OCI-LY1 (cell line): ENCODE data around the gene CCDC146.
"Not testable (repeated sequence)": the region's sequence is repeated elsewhere in the genome, so short reads cannot be mapped to it uniquely, and the experiment has no call there.

Source experiments
- H2AFZ ChIP-seq: fragments of 200-600 bp; sonication (generic), shearing (Covaris generic); 2 replicates; pipeline ENCODE4 v1.6.0; 2014; ENCODE audit warnings: antibody characterized with exemption, mild to moderate bottlenecking, low read length
- H3F3A ChIP-seq: fragments of 200-600 bp; sonication (generic), shearing (Covaris generic); 2 replicates; pipeline ENCODE4 v1.6.0; 2014; ENCODE audit warnings: mild to moderate bottlenecking, antibody characterized with exemption, low read length, moderate library complexity; ENCODE audit not compliant: insufficient read depth
- H3K27ac ChIP-seq: fragments of 200-600 bp; sonication (generic); 2 replicates; pipeline ENCODE4 v1.5.1; 2014; ENCODE audit warnings: low read length, mixed run types, mild to moderate bottlenecking, low read depth; ENCODE audit not compliant: poor library complexity, severe bottlenecking
- H3K27me3 ChIP-seq: fragments of 200-600 bp; sonication (generic); 2 replicates; pipeline ENCODE4 v1.6.0; 2014; ENCODE audit warnings: antibody characterized with exemption, mild to moderate bottlenecking, low read length, moderate library complexity; ENCODE audit not compliant: insufficient read depth
- H3K36me3 ChIP-seq: fragments of 200-600 bp; sonication (generic); 2 replicates; pipeline ENCODE4 v1.6.1; 2014; ENCODE audit warnings: mild to moderate bottlenecking, antibody characterized with exemption, low read length, moderate library complexity, mixed read lengths; ENCODE audit not compliant: insufficient read depth
- H3K4me1 ChIP-seq: fragments of 200-600 bp; sonication (generic); 2 replicates; pipeline ENCODE4 v1.5.1; 2014; ENCODE audit warnings: mild to moderate bottlenecking, low read length, moderate library complexity; ENCODE audit not compliant: insufficient read depth, severe bottlenecking
- H3K4me2 ChIP-seq: fragments of 200-600 bp; sonication (generic), shearing (Covaris generic); 2 replicates; pipeline ENCODE4 v1.6.1; 2014; ENCODE audit warnings: low read length
- H3K4me3 ChIP-seq: fragments of 200-600 bp; sonication (generic); 2 replicates; pipeline ENCODE4 v1.5.1; 2014; ENCODE audit warnings: low read length, low read depth, mild to moderate bottlenecking, mixed read lengths; ENCODE audit not compliant: poor library complexity, severe bottlenecking
- H3K79me2 ChIP-seq: fragments of 200-600 bp; shearing (Covaris generic); 2 replicates; pipeline ENCODE4 v1.6.1; 2016; ENCODE audit warnings: mixed run types, low read length, mixed read lengths; ENCODE audit not compliant: insufficient read depth
- H3K9ac ChIP-seq: fragments of 200-600 bp; sonication (generic), shearing (Covaris generic); 2 replicates; pipeline ENCODE4 v1.6.1; 2014; ENCODE audit warnings: mild to moderate bottlenecking, low read length, mixed read lengths
- H3K9me2 ChIP-seq: fragments of 200-600 bp; sonication (generic), shearing (Covaris generic); 2 replicates; pipeline ENCODE4 v1.6.1; 2014; ENCODE audit warnings: low read depth, mild to moderate bottlenecking, low read length, mixed read lengths
- H3K9me3 ChIP-seq: fragments of 200-600 bp; shearing (Covaris generic); 2 replicates; pipeline ENCODE4 v1.6.1; 2014; ENCODE audit warnings: low read length, mixed read lengths
- H4K20me1 ChIP-seq: fragments of 200-600 bp; sonication (generic), shearing (Covaris generic); 2 replicates; pipeline ENCODE4 v1.6.0; 2016; ENCODE audit warnings: mild to moderate bottlenecking, low read length; ENCODE audit not compliant: insufficient read depth
- CTCF ChIP-seq: fragments of 200-600 bp; sonication (generic), shearing (Covaris generic); IDR thresholded peaks from 2 replicates; pipeline ENCODE4 v1.5.1; 2017; ENCODE audit warnings: mild to moderate bottlenecking, antibody characterized with exemption, low read length, moderate library complexity, mixed read lengths

Gene CCDC146

GRCh38 chr7:77112719-77113306, 9.6 kb upstream of the CCDC146 start:
- TF ChIP-seq CTCF = peak; percentile 37; the same call in 1 of the 2 replicates
- H3K9me2 ChIP-seq = not testable (repeated sequence)

DNA sequence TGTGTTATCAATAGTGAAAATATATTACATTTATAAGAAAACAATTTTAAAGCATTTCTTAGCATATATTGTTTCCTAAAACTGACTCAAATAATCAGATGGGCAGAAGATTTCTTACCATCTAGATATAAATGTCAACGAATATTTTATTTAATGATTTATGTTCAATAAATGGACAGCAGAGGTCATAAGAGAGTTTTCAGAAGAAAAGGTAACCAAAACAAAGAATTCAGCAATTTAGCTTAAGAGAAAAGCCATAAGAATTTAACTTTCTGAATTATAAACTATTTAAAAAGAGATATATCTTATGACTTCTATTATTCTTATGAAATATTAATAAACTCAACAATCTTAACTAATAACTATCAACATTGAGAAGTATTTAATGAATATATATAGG, 3.1 kb downstream of the CCDC146 start:
- not testable (repeated sequence) for H3K36me3 ChIP-seq, H3K79me2 ChIP-seq, H3K4me2 ChIP-seq, H3F3A ChIP-seq, H3K9ac ChIP-seq, H2AFZ ChIP-seq, H3K9me3 ChIP-seq, H3K27ac ChIP-seq, H3K9me2 ChIP-seq, H3K4me3 ChIP-seq, H3K27me3 ChIP-seq, H4K20me1 ChIP-seq
- H3K4me1 ChIP-seq = peaks cover 23% of the 10 kb centered on the region

More at GRCh38 chr7:77112719-77113306, 9.6 kb upstream of the CCDC146 start:
- H3K9me3 ChIP-seq, H3K4me3 ChIP-seq, H2AFZ ChIP-seq, H3K4me2 ChIP-seq, H4K20me1 ChIP-seq, H3K27ac ChIP-seq, H3K27me3 ChIP-seq, H3F3A ChIP-seq, H3K36me3 ChIP-seq, H3K4me1 ChIP-seq, H3K79me2 ChIP-seq, H3K9ac ChIP-seq: not testable (repeated sequence)

- not testable (repeated sequence) for H3K4me3 ChIP-seq, H3K27ac ChIP-seq, H3K9me2 ChIP-seq
These were observed 4.6 kb downstream of the CCDC146 start for GRCh38 chr7:77127009-77127408.

GRCh38 chr7:77128582-77129410, 6.4 kb downstream of the CCDC146 start:
- not testable (repeated sequence) for H3K27me3 ChIP-seq, H3K9ac ChIP-seq, H3K4me2 ChIP-seq

More at GRCh38 chr7:77127009-77127408, 4.6 kb downstream of the CCDC146 start:
- H3K4me2 ChIP-seq, H3K36me3 ChIP-seq, H3K27me3 ChIP-seq, H3F3A ChIP-seq, H3K9ac ChIP-seq, H3K79me2 ChIP-seq, H2AFZ ChIP-seq, H3K9me3 ChIP-seq, H4K20me1 ChIP-seq: not testable (repeated sequence)
- peaks cover 13% of the 10 kb centered on the region for H3K4me1 ChIP-seq

GRCh38 chr7:77131781-77132180, 9.4 kb downstream of the CCDC146 start:
- not testable (repeated sequence) for H3K9me2 ChIP-seq, H3K27ac ChIP-seq, H3K4me2 ChIP-seq, H3K9me3 ChIP-seq, H2AFZ ChIP-seq, H3K79me2 ChIP-seq, H3K4me3 ChIP-seq, H3K27me3 ChIP-seq, H3K4me1 ChIP-seq, H3K36me3 ChIP-seq, H3K9ac ChIP-seq, H3F3A ChIP-seq, H4K20me1 ChIP-seq

More at GRCh38 chr7:77128582-77129410, 6.4 kb downstream of the CCDC146 start:
- not testable (repeated sequence) for H3K27ac ChIP-seq, H3K4me3 ChIP-seq, H4K20me1 ChIP-seq, H3F3A ChIP-seq, H3K9me2 ChIP-seq, H3K9me3 ChIP-seq, H3K36me3 ChIP-seq, H2AFZ ChIP-seq, H3K79me2 ChIP-seq, H3K4me1 ChIP-seq

DNA sequence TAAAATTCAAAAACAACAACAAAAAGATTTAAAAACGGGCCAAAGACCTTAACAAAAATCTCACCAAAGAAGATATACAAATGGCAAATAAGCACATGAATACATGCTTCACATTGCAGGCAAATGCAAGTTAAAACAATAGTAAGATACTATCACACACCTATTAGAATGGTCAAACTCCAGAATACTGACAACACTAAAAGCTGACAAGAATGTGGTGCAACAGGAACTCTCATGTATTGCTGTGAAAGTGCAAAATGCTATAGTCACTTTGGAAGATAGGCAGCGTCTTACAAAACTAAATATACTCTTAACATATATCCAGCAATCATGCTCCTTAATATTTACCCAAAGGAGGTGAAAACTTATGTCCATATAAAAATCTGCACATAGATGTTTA, 16.3 kb downstream of the CCDC146 start:
- H3K4me3 ChIP-seq, H3K4me1 ChIP-seq, H4K20me1 ChIP-seq: not testable (repeated sequence)

DNA sequence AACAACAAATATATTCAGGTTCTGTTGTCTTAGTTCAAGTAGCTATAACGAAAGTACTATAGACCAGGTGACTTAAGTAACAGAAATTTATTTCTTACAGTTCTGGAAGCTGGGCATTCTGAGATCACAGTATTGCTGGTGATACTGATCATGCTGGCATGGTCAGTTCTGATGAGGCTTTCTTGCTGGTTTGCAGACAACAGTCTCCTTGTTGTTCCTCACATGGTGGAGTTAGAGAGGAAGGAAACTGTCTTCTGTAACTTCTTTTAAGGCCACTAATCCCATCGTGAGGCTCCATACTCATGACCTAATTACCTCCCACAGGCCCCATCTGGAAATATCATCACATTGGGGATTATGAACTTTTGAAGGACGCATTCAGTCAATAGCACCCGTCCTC, 17.9 kb downstream of the CCDC146 start:
- not testable (repeated sequence) for H3K4me1 ChIP-seq, H3K36me3 ChIP-seq, H3K9ac ChIP-seq, H3K79me2 ChIP-seq, H3K4me2 ChIP-seq, H3K27ac ChIP-seq, H3K9me3 ChIP-seq, H3F3A ChIP-seq, H4K20me1 ChIP-seq, H3K4me3 ChIP-seq, H3K9me2 ChIP-seq, H3K27me3 ChIP-seq, H2AFZ ChIP-seq

More for the DNA sequence above, 16.3 kb downstream of the CCDC146 start:
- not testable (repeated sequence) for H3K36me3 ChIP-seq, H3K27me3 ChIP-seq, H3K79me2 ChIP-seq, H3F3A ChIP-seq, H3K9me2 ChIP-seq, H3K4me2 ChIP-seq, H3K9me3 ChIP-seq, H3K27ac ChIP-seq, H3K9ac ChIP-seq, H2AFZ ChIP-seq
